ENCODE measurements around the gene TSPAN18. TPM values are rescaled to one million over a fixed set of nuclear protein-coding genes. Genes with fewer than 3 reads are reported as not detected.

TSPAN18 gene
- total and polyA plus RNA-seq, 2 donors from 2014 or later = 13.8 to 38.1 TPM

- Histone ChIP-seq H3K4me3 (ENCODE audit: low read length in 3 of 3) (no peak overlapping the region), H3K9me3 (ENCODE audit: control insufficient read depth in 2 of 3, insufficient read depth in 1 of 3, low read length in 3 of 3) (no peaks in the 10 kb centered on the region), H3K4me1 (ENCODE audit: control insufficient read depth in 2 of 3, insufficient read depth in 2 of 3, low read depth in 1 of 3, low read length in 3 of 3) (peaks cover 0 to 8% (median 3%) of the 10 kb centered on the region in 3 donors), H3K36me3 (ENCODE audit: control insufficient read depth in 2 of 3, insufficient read depth in 3 of 3, low read length in 3 of 3) (no peaks in the 10 kb centered on the region), H3K9ac (ENCODE audit: low read length in 3 of 3) (no peak overlapping the region), H3K27me3 (ENCODE audit: control insufficient read depth, insufficient read depth, low read length) (no peaks in the 10 kb centered on the region), H3K27ac (ENCODE audit: low read depth in 2 of 2, low read length in 2 of 2) (peak overlapping the region in 1 of 2 donors; percentile 14)
- intact Hi-C loops (cut with DNase I) = no loop called here
- FAIRE-seq = no peak
- no peak for TF ChIP-seq CTCF (IDR thresholded peaks at IDR 0.05; ENCODE audit: borderline replicate concordance, extremely low read depth, insufficient read depth)
- peak in 4 of 5 donors; percentile 39 to 86 (median 69) for DNase-seq
Measured at GRCh38 chr11:44955015-44955738, 228.4 kb downstream of the TSPAN18 start.

DNA sequence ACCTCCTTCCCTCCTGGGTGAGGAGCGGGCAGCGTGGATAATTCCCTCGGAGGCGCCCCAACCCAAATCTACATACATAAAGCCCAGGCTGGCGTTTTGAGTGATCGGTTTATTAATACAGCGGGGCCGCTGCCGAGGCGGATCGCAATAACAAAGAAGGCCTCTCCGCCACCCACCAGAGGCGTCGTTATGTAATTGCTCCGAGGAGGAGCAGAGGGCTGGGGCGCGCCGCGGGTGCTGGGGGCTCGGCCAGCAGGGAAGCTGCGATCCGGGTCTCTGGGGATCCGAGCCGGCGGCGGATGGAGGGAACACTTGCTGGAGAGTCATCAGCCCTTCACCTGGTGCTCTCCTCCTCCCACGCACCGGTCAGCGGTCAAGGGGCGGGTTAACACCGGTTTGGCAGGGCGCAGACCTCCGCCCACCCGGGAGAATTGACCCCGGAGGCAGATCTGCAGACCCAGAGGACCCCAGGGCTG is 230.3 kb downstream of the TSPAN18 start:
- DNase-seq (peak in 4 of 5 donors; percentile 44 to 78 (median 70)), FAIRE-seq (no peak)
- no peaks in the 10 kb centered on the region for H3K27me3 ChIP-seq (ENCODE audit: control insufficient read depth, insufficient read depth, low read length)
- TF ChIP-seq CTCF (IDR thresholded peaks at IDR 0.05; ENCODE audit: borderline replicate concordance, extremely low read depth, insufficient read depth) = no peak
- H3K9ac ChIP-seq (ENCODE audit: low read length in 3 of 3) = no peak overlapping the region
- no peak overlapping the region for H3K4me3 ChIP-seq (ENCODE audit: low read length in 3 of 3)
- no peaks in the 10 kb centered on the region for H3K36me3 ChIP-seq (ENCODE audit: control insufficient read depth in 2 of 3, insufficient read depth in 3 of 3, low read length in 3 of 3)
- H3K27ac ChIP-seq (ENCODE audit: low read depth in 2 of 2, low read length in 2 of 2) = no peak overlapping the region
- intact Hi-C loops (cut with DNase I) = no loop called here
- H3K9me3 ChIP-seq (ENCODE audit: control insufficient read depth in 2 of 3, insufficient read depth in 1 of 3, low read length in 3 of 3) = no peaks in the 10 kb centered on the region
- peaks cover 0 to 8% (median 3%) of the 10 kb centered on the region in 3 donors for H3K4me1 ChIP-seq (ENCODE audit: control insufficient read depth in 2 of 3, insufficient read depth in 2 of 3, low read depth in 1 of 3, low read length in 3 of 3)

DNA sequence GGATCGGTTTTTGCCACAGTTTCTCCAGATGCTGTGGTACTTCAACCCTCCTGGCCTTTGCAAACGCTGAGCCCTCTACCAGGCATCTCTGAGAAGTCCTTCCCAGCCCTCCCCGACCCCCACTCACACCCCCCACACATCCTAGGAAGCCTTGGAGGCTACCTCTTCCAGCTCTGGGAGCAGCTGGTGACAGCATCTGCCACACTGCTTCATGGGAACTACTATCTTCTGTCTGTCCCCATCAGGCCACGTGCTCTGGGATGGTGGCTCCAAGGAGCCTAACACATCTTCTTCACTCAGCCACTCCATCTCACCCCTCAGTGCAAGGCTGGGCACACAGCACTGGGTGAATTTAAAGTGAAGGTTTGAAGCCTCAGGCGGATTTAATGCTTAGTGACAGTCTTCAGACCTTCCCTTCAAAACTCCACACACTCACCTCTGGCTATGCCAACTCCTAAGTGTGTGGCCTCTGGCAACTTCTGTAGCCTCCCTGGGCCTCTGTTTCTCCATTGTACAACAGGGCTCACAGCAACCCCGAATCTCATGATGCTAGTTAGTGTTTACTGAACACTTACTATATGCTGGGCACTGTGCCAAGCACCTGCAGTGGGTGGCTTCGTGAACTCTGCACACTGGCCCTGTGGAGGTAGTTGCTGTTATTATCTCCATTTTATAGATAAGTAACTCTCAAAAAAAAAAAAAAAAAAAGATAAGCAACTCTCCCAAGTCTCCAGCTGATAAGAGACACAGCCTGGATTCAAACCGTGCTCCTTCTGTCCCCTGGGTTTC is 231.2 kb downstream of the TSPAN18 start:
- intact Hi-C loops (cut with DNase I) = no loop called here
- no peak overlapping the region for H3K27ac ChIP-seq (ENCODE audit: low read depth in 2 of 2, low read length in 2 of 2)
- peaks cover 0 to 8% (median 3%) of the 10 kb centered on the region in 3 donors for H3K4me1 ChIP-seq (ENCODE audit: control insufficient read depth in 2 of 3, insufficient read depth in 2 of 3, low read depth in 1 of 3, low read length in 3 of 3)
- no peaks in the 10 kb centered on the region for H3K36me3 ChIP-seq (ENCODE audit: control insufficient read depth in 2 of 3, insufficient read depth in 3 of 3, low read length in 3 of 3)
- FAIRE-seq (no peak), DNase-seq (no peak)
- no peak for TF ChIP-seq CTCF (IDR thresholded peaks at IDR 0.05; ENCODE audit: borderline replicate concordance, extremely low read depth, insufficient read depth)
- no peaks in the 10 kb centered on the region for H3K27me3 ChIP-seq (ENCODE audit: control insufficient read depth, insufficient read depth, low read length)
- no peak overlapping the region for H3K9ac ChIP-seq (ENCODE audit: low read length in 3 of 3)
- no peaks in the 10 kb centered on the region for H3K9me3 ChIP-seq (ENCODE audit: control insufficient read depth in 2 of 3, insufficient read depth in 1 of 3, low read length in 3 of 3)
- H3K4me3 ChIP-seq (ENCODE audit: low read length in 3 of 3) = no peak overlapping the region
